ENCODE results near the gene PROCA1.
"Not testable (repeated sequence)": the region's sequence is repeated elsewhere in the genome, so short reads cannot be mapped to it uniquely, and the experiment has no call there.

Gene PROCA1

DNA sequence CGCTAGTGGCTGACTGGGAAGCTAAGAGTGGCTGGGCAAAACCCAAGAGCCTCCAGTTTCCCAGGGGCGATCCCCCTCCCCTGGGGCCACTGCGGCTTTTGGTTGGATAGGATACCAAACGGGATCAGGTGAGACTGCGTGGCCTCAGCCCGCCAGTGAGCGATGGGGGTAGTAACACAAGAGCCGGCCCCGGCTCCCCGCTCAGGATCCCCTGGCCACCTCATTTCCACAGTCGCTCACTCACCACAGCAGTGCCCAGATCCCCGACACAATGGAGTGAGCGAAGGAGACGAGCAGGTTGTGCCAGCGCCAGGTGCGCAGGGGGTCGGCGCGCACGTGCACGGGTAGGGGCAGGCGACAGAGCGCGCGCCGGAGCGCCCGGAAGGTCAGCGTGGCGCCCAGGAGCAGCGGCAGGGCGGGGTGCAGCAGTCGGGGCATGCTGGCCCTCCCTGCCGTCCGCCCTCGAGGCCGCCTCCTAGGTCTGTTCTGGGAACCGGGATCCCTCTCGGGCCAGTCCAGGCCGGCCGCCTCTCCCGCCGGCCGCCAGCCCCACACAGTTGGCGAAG is 14.1 kb upstream of the PROCA1 start:
- DNase-seq (ENCODE audit: low spot score), result peak; percentile 74

DNA sequence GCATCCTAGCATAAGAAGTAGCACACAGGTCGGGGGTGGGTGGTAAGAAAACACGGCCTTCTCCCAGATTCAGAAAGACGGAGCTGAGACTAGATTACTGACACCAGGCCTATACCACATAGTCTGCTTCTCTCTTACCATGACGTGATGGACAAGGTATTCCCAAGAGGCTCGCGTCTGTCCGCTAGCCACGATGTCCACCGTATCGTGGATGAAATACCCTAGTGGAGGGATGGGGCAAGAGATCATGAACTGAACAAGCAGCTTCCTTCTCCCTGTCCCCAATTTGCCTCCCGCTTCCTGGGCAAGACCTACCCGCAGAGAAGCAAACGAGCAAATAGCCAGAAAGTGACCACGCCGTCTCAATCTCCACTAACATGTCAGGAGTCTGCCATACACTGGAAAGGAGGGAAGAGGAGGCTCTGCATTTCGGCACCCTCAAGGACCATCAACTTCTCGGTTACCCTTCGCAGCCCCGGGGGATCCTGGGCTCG is 13.5 kb upstream of the PROCA1 start:
- peak; percentile 47 for DNase-seq (ENCODE audit: low spot score)

DNA sequence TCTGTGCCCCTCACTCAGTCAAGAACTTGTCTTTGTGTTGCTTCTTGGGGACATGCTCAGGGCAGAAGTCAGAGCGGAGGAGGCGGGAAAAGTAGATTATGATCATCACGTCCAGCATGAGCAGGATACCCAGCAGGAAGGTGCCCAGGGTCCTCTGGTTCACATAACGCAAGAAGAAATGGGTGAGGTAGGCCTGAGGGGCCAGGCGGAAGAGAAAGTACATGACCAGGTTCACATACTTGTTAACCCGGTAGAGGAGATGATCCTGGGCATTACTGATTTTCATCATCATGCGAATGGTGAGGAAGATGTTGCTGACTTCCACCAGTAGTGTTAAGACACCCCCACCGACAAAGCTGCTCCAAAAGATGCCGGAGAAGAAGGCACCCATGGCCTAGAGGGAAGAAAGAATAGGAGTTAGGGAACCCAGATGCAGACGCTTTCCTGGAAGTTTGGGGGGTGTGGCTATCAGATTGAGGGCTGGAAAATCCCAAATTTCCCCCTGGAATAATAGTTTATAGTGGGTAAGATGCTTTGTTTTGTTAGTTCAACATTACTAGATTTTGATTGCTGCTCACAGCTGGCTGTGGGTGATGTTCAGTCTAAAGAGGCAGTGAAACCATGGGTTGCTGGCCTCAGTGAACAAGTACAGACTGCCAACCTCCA is 12.9 kb upstream of the PROCA1 start:
- peak; percentile 38 for DNase-seq (ENCODE audit: low spot score)

DNA sequence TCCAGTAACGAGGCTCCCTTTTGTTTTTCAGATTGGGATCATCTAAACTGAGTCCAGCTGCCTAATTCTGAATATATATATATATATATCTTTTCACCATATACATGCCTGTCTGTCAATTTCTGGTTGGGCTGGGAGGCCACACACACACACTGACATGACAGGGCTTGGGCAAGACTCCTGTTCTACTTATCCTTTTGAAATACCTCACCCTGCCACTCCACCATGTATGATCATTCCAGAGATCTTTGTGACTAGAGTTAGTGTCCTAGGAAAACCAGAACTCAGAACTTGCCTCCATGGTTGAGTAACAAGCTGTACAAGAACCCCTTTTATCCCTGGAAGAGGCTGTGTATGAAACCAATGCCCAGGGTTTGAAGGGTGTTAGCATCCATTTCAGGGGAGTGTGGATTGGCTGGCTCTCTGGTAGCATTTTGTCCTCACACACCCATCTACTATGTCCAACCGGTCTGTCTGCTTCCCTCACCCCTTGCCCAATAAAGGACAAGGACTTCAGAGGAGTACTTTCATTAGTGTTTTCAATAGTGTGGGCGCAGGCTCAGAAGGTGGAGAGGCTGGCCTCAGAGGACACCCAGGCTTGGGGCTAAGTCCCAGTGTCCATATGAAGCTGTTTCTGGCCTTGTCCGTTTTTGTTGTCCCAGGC is 12.3 kb upstream of the PROCA1 start:
- DNase-seq (ENCODE audit: low spot score), result not testable (repeated sequence)

DNA sequence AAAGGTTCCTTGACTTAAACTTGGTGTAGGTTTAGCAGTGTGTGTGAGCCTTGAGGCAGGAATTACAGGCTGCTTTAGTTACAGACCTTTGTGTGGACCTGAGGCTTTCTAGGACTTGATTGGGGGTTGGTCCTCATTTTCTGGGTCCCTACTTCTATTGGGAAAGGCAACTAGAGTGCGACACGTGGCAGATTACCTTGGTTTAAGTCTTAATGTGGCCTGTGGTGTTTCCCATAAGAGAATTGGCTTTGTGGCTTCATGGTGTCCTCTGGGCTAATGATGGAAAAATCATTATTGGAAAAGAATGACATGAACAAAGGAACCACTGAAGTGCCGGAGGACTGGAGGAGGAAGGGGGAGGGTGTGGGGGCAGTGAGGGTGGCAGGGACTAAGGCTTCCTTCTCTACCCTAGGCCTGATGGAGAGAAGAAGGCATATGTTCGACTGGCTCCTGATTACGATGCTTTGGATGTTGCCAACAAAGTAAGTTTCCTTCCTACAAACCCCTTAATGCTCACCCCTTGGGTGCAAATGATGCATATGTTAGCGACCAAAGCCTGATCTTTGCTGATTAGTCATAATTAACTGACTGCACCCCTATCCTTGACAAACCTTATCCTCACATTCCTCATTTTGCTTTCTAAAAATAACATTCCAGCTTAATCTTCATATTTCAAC is 11.6 kb upstream of the PROCA1 start:
- DNase-seq (ENCODE audit: low spot score), result no peak

DNA sequence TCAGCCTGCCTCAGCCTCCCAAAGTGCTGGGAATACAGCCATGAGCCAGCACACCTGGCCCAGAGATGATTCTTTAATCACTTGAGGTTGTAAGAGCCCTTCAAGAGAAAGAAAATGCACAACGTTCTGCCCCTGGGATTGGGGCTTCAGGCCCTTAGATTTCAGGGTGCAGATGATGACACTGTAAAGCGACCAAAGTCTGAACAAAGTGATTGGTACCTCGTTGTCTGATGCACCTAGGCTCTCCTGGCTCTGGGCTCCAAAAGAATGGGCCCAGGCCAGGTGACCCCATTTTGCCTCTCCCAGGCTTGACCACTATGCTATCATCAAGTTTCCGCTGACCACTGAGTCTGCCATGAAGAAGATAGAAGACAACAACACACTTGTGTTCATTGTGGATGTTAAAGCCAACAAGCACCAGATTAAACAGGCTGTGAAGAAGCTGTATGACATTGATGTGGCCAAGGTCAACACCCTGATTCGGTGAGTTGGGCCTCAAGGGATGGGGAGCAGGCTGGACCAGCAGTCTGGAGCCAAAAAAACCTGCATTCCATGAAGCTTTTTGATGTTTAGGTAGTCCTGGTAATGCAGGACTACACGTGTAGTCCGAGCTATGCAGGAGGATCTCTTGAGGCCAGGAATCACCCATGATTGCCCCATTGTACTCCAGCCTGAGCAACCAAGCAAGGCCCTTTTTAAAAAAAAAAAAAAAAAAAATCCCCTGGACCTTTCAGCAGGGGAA is 10.9 kb upstream of the PROCA1 start:
- no peak for DNase-seq (ENCODE audit: low spot score)

DNA sequence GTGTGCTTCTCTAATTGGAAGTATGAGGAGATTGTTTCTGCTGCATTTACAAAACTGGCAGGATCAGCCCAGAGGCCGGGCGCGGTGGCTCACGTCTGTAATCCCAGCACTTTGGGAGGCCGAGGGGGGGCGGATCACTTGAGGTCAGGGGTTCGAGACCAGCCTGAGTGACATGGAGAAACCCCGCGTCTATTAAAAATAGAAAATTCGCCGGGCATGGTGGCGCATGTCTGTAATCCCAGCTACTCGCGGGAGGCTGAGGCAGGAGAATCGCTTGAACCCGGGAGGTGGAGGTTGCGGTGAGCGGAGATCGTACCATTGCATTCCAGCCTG is 9.3 kb upstream of the PROCA1 start:
- not testable (repeated sequence) for DNase-seq (ENCODE audit: low spot score)

DNA sequence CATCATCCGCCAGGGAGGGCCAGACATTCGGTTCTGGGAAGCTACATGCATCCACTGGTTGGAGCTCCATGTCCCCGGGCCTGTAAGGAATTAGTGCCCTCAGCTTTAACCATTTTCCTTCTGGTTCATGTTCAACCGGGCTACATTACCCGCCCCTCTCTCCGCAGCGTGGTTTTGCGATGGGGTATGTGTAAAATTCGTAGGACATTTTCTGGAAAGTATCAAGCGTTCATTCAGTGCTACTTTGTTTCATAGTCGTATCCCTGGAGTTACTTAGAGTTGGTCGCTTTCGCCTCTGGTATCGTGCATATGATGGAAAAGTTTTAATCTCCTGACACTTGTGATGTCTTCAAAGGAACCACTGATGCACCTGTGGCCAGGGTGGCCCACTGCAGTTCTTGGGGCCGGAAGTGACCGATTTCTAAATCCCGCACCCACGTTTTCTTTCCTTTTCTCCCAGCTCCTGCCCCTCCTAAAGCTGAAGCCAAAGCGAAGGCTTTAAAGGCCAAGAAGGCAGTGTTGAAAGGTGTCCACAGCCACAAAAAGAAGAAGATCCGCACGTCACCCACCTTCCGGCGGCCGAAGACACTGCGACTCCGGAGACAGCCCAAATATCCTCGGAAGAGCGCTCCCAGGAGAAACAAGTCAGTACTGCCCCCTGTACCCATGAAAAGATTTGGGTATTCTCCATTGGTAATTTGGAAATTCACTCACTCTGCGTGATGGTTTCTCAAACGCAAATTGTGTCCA is 8.7 kb upstream of the PROCA1 start:
- peak; percentile 56 for DNase-seq (ENCODE audit: low spot score)

DNA sequence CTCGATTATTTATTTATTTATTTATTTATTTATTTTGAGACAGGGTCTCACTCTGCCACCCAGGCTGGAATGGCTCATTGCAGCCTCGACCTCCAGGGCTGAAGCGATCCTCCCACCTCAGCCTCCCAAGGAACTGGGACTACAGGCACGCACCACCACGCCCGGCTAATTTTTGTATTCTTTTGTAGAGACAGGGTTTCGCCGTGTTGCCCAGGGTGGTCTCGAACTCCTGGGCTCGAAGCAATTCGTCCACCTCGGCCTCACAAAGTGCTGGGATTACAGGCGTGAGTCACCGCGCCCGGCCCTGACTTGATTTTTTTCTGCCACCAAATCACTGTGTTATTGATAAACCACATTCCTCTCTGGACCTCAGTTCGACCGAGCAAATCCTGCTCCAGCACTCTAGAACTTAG is 7.3 kb upstream of the PROCA1 start:
- peak; percentile 25 for DNase-seq (ENCODE audit: low spot score)

DNA sequence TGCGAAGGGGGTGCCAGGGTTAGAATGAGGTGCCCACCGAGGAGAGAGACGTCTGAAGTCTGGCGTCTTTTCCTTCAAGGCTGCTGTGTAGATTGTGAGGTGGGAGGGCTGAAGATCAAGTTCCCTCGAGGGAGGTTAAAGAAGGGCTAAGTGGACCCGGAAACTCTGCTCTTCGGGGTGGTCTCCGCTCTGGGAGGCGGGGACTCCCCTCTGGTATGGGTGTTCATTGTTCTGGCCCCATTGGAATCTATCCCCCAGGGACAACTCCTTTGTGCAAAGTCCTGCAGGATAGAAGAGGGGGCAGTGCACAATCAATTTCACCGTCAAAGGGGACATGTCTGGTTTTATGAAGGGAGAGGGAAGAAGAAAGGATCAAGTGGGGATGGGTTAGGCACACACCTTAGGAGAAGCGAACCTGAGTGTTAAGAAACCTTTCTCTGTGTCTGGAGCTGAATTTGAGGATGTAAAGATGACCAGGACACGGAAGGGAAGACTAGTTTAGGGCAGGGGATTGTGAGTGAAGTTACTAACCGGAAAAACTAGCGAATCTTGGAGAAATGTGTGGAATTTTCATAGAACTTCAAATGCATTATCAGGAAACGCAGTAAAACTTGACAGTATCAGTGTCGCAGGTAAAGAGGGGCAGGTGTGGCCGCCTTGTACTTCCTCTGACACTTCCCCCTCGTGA is 6.8 kb upstream of the PROCA1 start:
- DNase-seq (ENCODE audit: low spot score), result no peak

DNA sequence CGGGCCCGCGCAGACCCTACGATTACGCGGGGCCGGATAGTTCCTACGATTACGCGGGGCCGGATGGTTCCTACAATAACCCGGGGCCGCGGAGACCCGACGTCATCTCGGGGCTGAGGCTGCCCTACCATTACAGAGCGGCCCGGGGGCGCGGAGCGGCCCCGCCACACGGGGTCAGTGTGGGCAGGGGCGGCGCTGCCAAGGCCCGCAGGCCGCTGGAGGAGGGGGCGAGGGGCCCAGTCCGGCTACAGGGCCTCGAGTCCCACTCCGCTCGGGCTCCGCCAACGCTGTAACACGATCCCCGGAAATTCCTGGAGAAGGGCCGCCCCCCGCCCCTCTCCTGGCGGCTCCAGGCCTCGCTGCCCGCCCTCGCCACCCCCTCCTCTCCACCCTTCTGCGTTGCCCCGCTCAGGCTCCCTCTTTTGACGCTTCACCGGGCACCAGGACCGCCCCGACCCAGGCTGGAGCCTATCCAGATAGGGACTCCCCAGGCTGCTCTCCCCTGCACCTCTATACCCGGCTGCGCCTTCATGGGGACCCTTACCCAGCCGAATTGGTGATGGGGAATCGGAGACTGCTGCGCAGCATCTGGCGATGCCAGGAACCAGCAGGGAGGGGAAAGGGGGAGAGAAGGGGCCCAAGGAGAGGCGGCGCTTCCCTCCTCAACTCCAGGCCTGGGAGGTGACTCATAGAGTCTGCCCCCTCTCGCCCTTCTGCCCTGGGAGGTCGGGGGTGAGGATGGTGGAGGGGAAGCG is 6.1 kb upstream of the PROCA1 start, which contains the start of gene RAB34:
TSS of gene RAB34 (minus strand) at position 291 of the 755 bp plus-strand sequence. CDS start 602 bp downstream, outside the sequence.
- DNase-seq (ENCODE audit: low spot score), result no peak

DNA sequence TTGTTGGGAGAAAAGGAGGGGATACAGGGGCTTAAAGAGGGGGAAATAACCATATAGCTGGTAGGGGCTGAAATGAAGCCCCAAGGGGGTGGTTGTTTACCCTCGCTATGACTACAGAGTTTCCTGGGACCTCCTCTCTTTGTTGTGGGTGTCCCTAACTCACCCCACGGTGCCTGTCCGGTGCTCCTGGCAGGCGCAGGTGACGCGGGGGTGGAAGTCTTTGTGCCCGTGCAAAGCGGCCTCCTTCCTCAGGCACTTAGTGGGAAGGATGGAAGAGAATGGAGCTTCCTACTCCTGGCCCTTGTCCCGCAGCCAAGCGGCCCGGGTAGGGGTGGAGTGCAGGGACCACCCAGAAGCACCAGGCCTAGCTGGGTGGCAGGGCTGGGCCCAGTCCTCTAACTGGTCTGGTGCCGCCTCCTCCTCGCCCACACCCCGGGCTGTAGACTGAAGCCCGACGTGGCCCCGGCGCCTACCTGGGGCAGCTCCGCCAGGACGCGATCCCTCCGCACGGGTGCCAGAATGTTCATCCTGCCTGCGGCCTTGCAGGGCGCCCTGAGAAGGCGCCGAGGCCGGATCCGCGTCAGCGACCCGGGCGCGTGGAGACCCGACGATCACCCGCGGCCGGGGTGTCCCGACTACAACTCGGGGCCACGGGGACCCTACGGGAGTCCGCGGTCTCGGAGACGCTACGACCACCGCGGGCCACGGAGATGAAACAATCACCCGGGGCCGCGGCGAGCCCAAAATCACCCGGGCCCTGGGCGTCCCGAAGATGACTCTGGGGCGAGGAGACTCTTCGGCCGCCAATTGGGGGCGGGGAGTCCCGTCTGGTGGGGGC is 5.3 kb upstream of the PROCA1 start:
- DNase-seq (ENCODE audit: low spot score), result no peak

DNA sequence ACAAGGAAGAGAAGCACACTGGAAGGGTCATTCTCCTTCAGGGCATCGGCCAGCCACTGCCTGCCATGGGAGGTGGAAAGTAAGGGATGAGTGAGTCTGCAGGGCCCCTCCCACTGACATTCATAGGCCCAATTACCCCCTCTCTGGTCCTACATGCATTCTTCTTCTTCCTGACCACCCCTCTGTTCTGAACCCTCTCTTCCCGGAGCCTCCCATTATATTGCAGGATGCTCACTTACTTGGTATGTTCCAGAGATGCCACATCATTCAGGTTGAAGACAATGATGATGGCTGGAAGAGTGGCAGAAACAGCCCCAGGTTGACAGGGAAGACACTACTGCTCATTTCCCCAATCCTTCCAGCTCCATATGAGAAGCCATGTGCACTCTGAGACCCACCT is 3.5 kb upstream of the PROCA1 start:
- DNase-seq (ENCODE audit: low spot score), result no peak

DNA sequence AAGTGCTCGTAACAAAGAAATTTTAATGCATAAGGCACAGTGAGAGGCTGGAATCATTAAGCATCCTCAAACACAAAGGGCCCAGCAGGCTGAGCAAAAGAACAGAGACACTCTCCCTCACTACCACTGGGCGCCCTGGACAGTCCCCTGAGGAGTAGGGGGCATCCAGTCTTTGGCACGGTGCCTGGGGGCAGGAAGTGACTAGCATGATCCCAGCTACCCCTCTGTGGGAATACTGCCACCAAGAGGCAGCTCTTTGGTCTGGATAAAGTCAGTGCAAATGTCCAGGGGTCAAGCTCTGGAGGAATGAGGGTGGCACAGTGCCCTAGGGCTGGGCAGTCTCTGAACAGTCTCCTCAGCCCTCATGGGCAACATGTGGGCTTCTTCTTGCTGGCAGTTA is 2.6 kb upstream of the PROCA1 start:
- no peak for DNase-seq (ENCODE audit: low spot score)

DNA sequence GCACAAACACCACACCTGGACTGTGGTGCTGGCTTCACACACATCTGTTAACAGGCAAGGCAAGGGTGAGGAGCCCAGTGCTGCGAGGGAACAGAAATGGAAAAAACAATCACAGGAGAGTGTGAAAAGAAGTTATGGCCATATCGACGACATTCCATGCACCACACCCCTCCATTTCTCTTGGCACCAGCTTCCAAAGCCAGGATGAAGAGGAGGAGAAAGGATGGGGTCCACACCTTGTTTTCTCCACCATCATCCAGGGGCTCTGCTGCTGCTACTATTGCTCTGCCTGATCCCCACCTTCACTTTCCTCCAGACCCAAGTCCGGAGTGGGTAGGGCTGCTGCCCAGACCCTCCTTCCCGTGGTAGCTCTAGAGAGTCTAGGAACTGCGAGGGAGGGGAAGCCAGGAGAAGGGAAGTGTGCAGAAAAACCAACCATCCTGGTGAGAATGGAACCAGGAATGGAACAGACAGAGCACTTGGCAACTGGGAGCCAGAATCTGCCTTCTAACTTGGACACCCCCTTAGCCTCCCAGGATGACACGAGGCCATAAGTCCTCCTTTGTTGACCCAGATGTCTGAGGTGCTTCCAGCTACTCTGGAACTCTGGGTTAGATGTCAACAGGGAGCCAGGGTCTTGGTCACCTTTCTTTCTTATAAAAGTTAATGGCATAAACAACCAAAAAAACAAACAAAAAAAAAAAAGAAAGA is 1.2 kb upstream of the PROCA1 start:
- no peak for DNase-seq (ENCODE audit: low spot score)

DNA sequence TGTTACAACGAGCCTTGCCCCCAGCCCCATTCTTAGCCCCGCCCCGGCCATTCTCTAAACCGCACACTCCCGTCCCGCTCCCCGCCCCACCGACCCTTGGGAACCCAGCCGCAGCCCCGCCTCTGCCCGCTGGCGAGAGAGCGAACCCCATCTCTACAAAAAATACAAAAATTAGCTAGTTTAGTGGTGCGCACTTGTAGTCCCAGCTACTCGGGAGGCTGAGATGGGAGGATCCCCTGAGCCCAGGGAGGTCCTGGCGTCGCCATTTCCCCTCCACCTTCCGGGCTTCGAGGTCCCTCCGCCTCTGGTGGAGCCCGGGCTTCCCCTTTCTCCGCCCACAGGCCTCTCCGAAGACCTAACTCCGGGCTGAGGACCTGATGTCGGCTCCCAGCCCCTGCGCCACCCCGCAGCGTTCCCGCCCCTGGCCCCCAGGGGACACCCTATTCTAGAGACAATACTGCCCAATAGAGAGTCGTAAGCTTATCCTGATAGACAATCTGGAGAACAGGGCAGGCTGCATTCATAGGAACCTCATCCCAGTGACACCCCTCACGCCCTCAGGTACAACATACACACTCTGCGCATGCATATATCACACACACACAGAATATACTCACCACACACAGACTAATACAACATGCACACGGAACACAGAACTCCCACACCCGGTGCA is 480 bp upstream of the PROCA1 start:
- DNase-seq (ENCODE audit: low spot score), result peak; percentile 65

DNA sequence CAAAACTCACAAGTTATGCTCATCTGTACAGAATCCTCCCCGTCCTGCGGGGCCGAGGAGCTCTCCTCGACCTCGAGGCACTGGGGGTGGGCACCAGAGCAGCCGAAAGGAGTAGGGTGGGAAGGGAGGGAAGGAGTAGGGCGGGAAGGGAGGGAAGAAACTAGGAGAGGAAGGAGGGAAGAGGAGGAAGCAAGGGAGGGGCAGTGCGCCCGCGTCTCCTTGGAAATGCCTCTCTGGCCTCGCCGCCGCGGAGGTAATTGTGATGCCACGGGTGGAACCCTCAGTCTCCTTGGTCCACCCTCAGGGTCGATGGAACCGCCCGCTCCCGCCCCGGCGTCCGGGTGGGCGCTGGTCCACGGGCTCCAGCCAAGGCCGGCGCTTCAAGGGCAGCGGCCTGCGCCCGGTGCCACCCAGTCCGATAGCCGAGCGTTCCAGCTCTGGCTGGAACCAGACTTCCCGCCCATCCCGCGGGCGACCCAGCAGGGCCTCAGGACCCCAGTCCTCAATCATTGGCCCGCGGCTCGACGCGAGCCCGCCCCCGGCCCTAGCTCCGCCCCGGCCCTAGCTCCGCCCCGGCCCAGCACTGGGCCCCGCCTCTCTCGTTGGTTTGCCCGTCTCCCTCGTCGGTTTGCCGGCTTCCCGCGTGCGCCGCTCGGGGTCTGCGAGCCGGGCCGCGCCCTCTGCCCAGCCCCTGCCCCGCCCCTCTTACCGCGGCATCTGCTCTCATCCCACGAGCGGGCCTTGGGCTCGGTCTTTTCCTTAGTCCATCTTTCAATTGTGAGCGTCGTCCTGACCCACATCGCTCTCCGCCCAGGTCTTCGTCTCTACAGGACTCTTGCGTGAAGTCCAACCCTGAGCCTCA is 596 bp downstream of the PROCA1 start:
- peak; percentile 93 for DNase-seq (ENCODE audit: low spot score)
